GM19240 (cell line): Measurements from ENCODE around the gene MUC21.
"Not testable (repeated sequence)": the region's sequence is repeated elsewhere in the genome, so short reads cannot be mapped to it uniquely, and the experiment has no call there.

ENCODE experiments used
- DNase-seq: peaks from one replicate; pipeline ENCODE4 v3.0.0; 2011; ENCODE audit warnings: low spot score; ENCODE audit not compliant: insufficient read length

Gene MUC21

DNA sequence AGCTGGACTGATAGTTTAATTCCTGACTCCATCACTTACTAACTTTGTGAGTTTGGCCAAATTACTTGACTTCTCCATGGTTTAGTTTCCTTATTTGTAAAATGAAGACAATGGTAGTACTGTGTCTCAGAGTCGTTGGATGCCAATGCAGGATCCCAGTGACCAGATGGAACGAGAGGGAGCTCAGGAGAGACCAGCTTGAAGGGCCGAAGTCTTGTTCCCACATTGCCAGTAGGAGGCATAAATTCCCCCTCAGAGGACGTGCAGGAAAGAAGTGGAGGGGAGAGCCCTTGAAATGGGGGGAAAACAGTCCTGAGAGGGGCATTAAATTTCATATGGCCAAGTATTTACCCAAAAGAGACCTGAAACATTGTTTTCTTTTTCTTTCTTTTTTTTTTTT, 24.6 kb downstream of the MUC21 start:
- DNase-seq, result no peak

DNA sequence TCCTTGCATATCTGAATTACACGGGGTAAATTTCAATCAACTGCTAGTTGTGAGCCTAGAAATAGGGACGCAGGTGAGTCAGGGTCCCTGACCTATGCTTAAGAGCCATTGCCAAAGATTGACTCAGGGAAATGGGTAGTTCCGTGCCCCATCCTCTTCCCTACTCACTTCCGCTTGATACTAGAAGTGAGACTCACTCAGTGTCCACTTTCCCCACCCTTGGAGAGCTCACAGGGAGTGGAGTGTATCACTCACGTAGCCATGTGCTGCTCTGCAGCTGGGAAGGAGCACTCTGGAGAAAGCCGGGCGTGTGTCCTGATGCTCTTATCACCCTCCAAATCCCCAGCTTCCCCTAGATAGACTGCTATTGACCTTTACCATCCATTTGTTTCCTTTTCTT, 26.2 kb downstream of the MUC21 start:
- DNase-seq, result no peak

DNA sequence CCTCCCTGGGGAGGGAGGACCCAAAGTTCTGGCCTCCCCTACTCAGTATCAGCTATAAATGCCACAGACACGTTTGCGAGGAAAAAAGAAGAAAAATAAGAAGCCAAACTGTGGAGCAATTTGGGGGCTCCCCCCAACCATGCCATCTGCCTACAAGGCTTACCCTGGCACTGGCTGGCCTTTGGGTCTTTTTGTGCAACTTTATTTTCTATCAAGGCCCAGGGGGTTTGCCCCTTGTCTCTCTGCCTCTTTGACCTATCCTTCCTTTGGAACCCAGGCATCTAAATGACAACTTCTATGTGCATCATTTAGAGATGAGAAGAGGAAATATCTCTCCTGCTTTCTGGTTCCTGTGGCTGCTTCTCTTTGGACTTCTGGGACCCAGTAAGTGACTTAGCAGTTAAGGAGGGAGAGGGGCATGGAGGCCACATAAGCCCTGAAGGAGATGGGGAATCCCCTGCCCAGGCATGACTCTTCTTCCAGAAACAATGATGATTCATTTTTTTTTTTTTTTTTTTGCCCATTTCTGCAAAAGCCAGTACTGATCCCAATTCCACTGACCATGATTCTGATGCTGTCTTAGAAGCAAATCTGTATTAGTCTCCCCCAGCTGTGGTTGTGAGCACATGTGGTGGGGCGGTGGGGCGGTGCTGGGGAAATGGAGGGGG, 27.0 kb downstream of the MUC21 start, which contains the start of gene MUC22:
Gene MUC22 (plus strand): TSS at position 82 of the 668 bp plus-strand sequence. CDS start 233 bp downstream, at position 315.
- DNase-seq, result no peak

DNA sequence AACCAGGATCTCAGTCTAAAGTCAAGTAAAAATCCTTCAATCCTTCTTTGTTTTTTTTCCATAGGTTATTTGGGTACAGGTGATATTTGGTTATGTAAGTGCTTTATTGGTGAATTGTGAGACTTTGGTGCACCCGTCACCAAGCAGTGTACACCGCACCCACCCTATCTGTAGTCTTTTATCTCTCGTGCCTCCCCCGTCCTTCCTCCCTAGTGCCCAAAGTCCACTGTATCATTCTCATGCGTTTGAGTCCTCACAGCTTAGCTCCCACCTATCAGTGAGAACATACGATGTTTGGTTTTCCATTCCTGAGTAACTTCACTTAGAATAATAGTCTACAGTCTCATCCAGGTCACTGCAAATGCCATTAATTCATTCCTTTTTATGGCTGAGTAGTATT, 27.6 kb downstream of the MUC21 start:
- DNase-seq, result no peak

DNA sequence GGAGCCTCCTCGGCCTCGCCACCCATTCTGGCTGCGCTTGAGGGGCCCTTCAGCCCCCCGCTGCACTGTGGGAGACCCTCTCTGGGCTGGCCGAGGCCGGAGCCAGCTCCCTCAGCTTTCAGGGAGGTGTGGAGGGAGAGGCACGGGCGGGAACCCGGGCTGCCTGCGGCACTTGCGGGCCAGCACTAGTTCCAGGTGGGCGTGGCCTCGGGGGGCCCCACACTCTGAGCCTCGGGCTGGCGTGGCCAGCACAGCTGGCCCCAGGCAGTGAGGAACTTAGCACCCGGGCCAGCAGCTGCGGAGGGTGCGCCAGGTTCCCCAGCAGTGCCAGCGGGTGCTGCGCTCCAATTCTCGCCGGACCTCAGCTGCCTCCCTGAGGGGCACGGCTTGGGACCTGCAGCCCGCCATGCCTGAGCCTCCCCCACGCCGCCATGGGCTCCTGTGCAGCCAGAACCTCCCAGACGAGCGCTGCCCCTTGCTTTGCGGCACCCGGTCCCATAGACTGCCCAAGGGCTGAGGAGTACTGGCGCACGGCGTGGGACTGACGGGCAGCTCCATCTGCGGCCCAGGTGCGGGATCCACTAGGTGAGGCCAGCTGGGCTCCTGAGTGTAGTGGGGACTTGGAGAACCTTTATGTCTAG, 33.3 kb downstream of the MUC21 start:
- DNase-seq, result no peak

DNA sequence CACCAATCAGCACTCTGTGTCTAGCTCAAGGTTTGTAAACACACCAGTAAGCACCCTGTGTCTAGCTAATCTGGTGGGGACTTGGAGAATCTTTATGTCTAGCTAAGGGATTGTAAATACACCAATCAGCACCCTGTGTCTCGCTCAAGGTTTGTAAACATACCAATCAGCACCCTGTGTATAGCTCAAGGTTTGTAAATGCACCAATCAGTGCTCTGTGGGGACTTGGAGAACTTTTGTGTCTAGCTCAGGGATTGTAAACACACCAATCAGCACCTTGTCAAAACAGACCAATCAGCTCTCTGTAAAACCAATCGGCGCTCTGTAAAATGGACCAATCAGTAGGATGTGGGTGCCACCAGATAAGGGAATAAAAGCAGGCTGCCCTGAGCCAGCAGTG, 33.9 kb downstream of the MUC21 start:
- DNase-seq, result not testable (repeated sequence)

DNA sequence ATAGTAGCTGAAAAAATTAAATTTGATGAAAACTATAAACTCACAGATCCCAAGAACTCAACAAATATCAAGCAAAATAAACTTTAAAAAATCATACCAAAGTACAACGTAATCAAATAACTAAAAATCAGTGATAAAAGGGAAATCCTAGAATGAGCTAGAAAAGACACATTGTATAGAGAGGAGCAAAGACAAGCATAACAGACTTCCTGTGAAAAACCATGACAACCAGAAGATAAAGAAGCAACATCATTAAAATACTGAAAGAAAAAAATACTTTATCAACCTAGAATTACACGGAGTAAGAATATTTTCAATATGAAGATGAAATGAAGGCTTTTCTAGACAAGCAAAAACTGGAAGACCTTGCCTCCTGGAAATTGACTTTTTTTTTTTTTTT, 36.5 kb downstream of the MUC21 start:
- DNase-seq, result no peak

DNA sequence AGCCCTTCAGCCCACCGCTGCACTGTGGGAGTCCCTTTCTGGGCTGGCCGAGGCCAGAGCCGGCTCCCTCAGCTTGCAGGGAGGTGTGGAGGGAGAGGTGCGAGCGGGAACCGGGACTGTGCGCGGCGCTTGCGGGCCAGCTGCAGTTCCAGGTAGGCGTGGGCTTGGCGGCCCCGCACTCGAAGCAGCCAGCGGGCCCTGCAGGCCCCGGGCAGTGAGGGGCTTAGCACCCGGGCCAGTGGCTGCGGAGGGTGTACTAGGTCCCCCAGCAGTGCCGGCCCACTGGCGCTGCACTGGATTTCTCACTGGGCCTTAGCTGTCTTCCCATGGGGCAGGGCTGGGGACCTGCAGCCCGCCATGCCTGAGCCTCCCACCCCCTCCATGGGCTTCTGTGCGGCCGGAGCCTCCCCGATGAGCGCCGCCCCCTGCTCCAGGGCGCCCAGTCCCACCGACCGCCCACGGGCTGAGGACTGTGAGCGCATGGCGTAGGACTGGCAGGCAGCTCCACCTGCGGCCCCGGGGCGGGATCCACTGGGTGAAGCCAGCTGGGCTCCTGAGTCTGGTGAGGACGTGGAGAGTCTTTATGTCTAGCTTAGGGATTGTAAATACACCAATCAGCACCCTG, 37.2 kb downstream of the MUC21 start:
- not testable (repeated sequence) for DNase-seq

DNA sequence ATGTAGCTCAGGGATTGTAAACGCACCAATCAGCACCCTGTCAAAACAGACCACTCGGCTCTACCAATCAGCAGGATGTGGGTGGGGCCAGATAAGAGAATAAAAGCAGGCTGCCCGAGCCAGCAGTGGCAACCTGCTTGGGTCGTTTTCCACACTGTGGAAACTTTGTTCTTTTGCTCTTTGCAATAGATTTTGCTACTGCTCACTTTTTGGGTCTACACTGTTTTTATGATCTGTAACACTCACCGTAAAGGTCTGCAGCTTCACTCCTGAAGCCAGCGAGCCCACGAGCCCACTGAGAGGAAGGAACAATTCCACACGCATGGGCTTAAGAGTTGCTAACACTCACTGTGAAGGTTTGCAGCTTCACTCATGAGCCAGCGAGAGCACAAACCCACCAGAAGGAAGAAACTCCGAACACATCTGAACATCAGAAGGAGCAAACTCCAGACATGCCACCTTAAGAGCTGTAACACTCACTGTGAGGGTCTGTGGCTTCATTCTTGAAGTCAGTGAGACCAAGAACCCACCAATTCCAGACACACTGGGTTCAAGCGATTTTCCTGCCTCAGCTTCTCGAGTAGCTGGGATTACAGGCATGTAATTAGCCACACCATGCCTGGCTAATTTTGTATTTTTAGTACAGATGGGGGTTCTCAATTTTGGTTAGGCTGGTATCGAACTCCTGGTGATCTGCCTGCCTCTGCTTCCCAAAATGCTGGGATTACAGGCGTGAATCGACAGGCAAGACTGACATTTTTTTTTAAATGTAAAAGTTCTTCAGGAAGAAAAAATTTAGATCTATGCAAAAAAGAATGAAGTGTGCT, 38.4 kb downstream of the MUC21 start:
- DNase-seq, result not testable (repeated sequence)

DNA sequence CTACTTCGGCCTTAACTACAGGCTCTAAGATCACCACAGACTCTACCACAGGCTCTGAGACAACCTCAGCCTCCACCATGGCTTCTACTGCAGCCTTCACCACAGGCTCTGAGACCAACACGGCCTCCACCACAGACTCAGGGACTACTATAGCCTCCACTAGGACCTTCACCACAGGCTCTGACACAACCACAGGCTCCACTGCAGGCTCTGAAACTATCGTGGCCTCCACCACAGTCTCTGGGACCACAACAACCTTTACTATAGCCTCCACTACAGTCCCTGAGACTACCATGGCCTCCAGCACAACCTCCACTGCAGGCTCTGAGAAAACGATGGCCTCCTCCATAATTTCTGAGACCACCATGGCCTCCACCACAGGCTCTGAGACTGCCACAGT, 42.1 kb downstream of the MUC21 start:
- no peak for DNase-seq

DNA sequence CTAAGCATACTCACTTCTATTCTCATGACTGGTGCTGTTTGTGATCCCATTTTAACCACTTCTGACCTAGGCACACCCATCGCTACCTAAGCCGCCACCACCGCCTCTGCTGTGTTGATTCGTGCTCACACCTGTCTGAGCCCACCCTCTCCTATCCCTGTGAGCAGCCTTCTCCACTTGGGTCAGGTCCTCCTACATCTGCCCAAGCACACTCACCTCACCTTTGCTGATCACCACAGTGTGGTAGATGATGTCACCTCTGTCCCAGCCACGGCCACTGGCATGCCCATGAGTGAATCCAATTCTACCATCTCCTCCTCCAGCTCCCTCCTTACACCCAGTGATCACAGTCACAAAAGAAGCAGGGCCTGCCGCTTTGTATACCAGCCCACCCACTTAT, 47.6 kb downstream of the MUC21 start:
- DNase-seq, result no peak

DNA sequence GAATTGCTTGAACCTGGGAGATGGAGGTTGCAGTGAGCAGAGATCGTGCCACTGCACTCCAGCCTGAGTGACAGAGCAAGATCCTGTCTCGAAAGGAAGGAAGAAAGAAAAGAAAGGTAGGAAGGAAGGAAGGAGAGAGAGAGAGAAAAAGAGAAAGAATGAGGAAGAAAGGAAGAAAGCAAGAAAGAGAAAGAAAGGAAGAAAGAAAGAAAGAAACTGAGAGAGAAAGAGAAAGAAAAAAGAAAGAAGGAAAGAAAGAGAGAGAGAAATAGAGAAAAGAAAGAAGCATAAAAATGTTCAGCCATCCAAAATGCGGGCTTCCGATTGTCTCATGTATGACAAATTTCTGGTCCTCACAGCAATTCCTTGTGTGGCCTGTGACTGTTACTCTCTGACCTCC, 49.6 kb downstream of the MUC21 start:
- DNase-seq, result no peak

DNA sequence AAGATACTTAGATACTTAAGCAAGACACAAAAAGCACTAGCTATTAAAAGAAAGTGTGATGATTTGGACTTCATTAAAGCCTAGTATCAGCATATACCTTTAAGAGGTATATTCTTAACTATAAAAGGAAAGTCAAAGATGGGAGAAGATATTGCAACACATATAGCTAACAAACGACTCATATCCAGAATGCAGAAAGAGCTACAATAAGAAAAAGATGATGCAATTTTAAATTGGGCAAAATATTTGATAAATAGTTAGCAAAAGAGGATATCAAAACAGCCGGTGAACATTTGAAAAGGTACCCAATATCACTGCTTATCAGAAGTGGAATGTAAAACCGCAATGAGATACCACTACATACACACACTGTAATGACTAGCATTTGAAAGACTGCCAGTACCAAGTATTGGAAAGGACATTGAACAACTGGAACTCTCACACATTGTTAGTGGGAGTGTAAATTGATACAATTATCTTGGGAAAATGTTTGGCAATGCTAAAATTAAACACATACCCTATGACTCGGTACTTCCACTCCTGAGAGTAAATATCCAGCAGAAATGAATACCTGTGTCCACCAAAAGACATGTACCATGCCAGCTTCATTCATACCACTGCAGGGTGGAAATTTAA, 52.5 kb downstream of the MUC21 start:
- DNase-seq, result no peak

DNA sequence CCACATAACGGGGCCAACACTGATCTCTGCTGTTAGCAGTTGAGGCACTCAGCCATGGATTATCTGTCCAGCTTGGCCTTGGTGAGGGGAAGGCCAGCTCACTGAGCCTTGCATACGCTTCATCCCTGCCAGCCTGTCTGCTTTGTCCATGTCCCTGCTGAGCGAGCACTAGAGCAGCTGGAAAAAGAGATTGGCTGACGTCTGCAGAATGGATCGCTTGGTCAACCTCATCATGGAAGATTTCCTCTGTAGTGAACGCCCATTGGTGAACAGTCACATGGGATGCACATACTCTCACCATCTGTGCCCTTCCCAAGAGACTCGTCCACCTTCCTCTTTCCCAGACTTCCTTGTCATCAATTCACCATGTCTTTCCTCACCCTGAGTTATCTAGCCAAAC, 53.7 kb downstream of the MUC21 start:
- DNase-seq, result no peak

DNA sequence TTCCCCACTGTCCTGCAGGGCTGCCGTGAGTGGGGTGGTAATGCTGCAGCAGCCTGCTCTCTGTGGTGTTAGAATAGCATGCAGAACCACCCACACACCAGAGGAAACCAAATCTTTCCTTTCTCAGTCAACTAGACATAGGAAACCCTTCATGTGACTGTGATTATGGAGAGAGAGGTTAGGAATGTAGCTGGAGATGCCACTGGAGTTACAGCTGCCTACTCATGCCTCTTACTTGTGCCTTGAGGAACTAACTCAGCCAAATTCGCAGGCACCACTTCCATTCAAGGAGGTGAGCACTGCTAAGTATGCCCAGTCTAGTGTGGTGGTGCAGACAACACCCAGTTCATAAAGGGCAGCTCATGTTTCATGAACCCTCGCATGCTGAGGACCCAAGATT, 54.2 kb downstream of the MUC21 start:
- DNase-seq, result no peak

DNA sequence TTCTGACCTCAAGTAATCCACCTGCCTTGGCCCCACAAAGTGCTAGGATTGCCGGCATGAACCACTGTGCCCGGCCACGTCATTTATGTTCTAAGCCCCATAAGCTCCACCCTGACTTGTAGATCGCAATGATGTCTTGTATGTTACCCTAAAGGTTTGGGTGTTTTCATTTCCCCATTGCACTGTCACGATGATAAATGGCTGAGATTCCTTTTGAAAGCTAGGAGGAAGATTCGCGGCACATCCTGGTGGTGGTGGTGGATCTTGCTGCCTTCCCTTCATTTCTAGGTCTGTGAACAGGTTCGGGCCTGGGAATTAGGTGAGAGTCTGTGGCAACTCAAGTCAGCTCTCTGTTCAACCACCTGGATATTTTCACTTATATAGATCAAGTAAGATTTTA, 55.0 kb downstream of the MUC21 start:
- DNase-seq, result no peak
